Esophagus muscularis mucosa (tissue), 4 donors: ENCODE data around the gene PANX2.

ENCODE experiments used
- EP300 ChIP-seq: sonication (generic); formaldehyde crosslinking; IDR thresholded peaks from one replicate; pipeline ENCODE4 v1.6.1; 2017; ENCODE audit warnings: antibody characterized with exemption
- POLR2A ChIP-seq: fragments of 450-650 bp; IDR thresholded peaks from one replicate; pipeline ENCODE4 v1.6.1; 2017; ENCODE audit warnings: antibody characterized with exemption, moderate library complexity, mild to moderate bottlenecking, low read depth
- POLR2AphosphoS5 ChIP-seq, 2 donors: sonication (generic); formaldehyde crosslinking; IDR thresholded peaks; one replicate each; pipeline ENCODE4 v1.6.1; 2017; ENCODE audit warnings: antibody characterized with exemption in 2 of 2
- TF ChIP-seq, protein P1 (sequence below), 3 experiments: fragments of 200-600 bp in 2 of 3; fragments of 450-650 bp in 1 of 3; sonication (generic) in 2 of 3; IDR thresholded peaks; one replicate each; pipeline ENCODE4 v1.5.1; 2017 to 2019; ENCODE audit warnings: antibody characterized with exemption in 3 of 3, mild to moderate bottlenecking in 2 of 3, moderate library complexity in 1 of 3

GRCh38 chr22:50186181-50186714, 15.7 kb downstream of the PANX2 start:
- TF ChIP-seq POLR2AphosphoS5 (IDR thresholded peaks at IDR 0.05) (no peak), POLR2A (no peak), EP300 (no peak)
- TF ChIP-seq, protein P1, sequence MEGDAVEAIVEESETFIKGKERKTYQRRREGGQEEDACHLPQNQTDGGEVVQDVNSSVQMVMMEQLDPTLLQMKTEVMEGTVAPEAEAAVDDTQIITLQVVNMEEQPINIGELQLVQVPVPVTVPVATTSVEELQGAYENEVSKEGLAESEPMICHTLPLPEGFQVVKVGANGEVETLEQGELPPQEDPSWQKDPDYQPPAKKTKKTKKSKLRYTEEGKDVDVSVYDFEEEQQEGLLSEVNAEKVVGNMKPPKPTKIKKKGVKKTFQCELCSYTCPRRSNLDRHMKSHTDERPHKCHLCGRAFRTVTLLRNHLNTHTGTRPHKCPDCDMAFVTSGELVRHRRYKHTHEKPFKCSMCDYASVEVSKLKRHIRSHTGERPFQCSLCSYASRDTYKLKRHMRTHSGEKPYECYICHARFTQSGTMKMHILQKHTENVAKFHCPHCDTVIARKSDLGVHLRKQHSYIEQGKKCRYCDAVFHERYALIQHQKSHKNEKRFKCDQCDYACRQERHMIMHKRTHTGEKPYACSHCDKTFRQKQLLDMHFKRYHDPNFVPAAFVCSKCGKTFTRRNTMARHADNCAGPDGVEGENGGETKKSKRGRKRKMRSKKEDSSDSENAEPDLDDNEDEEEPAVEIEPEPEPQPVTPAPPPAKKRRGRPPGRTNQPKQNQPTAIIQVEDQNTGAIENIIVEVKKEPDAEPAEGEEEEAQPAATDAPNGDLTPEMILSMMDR (IDR thresholded peaks at IDR 0.05) = no peak
